Upper lobe of left lung (tissue), 6 donors: ENCODE measurements around the gene TTC28. TPM values are rescaled to one million over a fixed set of nuclear protein-coding genes. Genes with fewer than 3 reads are reported as not detected.

Experiments
- ATAC-seq, 2 donors: fragments of 200-7000 bp; cut with Tn5 transposase; one replicate each; pipeline ENCODE4 v1.9.1; 2022; ENCODE audit warnings: mild to moderate bottlenecking in 2 of 2, moderate library complexity in 2 of 2; ENCODE audit not compliant: low FRiP score in 2 of 2
- DNase-seq, 2 donors: peaks; one replicate each; pipeline ENCODE4 v3.0.0-alpha.2; 2019 to 2020
- H3K27ac ChIP-seq, 4 donors: fragments of 200-600 bp; sonication (generic); one replicate each; pipeline ENCODE4 v1.5.1; 2016 to 2019
- H3K27me3 ChIP-seq, 4 donors: fragments of 200-600 bp; sonication (generic); one replicate each; pipeline ENCODE4 v1.5.1; 2017 to 2019
- H3K36me3 ChIP-seq, 4 donors: fragments of 200-600 bp; sonication (generic); one replicate each; pipeline ENCODE4 v1.5.1; 2016 to 2019
- H3K4me1 ChIP-seq, 4 donors: fragments of 200-600 bp; sonication (generic); one replicate each; pipeline ENCODE4 v1.5.1; 2018 to 2019
- H3K4me3 ChIP-seq, 4 donors: fragments of 200-600 bp; sonication (generic); one replicate each; pipeline ENCODE4 v1.5.1; 2017 to 2019; ENCODE audit warnings: mild to moderate bottlenecking in 2 of 4, moderate library complexity in 1 of 4
- H3K9me3 ChIP-seq, 4 donors: fragments of 200-600 bp; sonication (generic); one replicate each; pipeline ENCODE4 v1.5.1; 2018 to 2019
- CTCF ChIP-seq, 6 experiments: fragments of 450-650 bp in 4 of 6; fragments of 200-600 bp in 2 of 6; sonication (generic) in 2 of 6; IDR thresholded peaks; one replicate each; pipeline ENCODE4 v1.5.1; 2016 to 2019; ENCODE audit warnings: antibody characterized with exemption in 6 of 6
- EP300 ChIP-seq, 4 donors: sonication (generic); formaldehyde crosslinking; IDR thresholded peaks; one replicate each; pipeline ENCODE4 v1.5.1; 2017; ENCODE audit warnings: antibody characterized with exemption in 4 of 4, control low read depth in 2 of 4
- POLR2A ChIP-seq, 4 donors: fragments of 450-650 bp; IDR thresholded peaks; one replicate each; pipeline ENCODE4 v1.5.1; 2016 to 2017; ENCODE audit warnings: antibody characterized with exemption in 4 of 4, mild to moderate bottlenecking in 2 of 4
- POLR2AphosphoS5 ChIP-seq, 2 donors: sonication (generic); formaldehyde crosslinking; IDR thresholded peaks; one replicate each; pipeline ENCODE4 v1.5.1; 2017; ENCODE audit warnings: antibody characterized with exemption in 2 of 2
- WGBS, 2 donors: methylation state at CpG; one replicate each; pipeline ENCODE4 v1.1.5; 2017 to 2018; 5-methylcytosine and 5-hydroxymethylcytosine counted together
- total RNA-seq, 6 donors: library from RNA; depleted of rRNA in 4 of 6; stranded (reverse); fragments of >200 nt in 4 of 6; gene quantifications; one replicate each; pipeline versions ENCODE4 v1.1.0 to v1.2.1, GENCODE V29; 2016 to 2021
- donor health status: DM: no; HTN: no; CAD: no; lungs with moderate emphysema.
- donor health status: DM: no; HTN: yes; CAD: no; lungs with severe emphysema.

TTC28 gene
- total RNA-seq, 6 donors from 2014 or later: 30.1 to 69.4 (median 41.4) TPM

- H3K4me3 ChIP-seq: no peak overlapping the region
- no peak overlapping the region for H3K27ac ChIP-seq
- DNase-seq: no peak
- H3K36me3 ChIP-seq: no peaks in the 10 kb centered on the region
- ATAC-seq: no peak
- peaks cover 4 to 15% (median 5%) of the 10 kb centered on the region in 4 donors for H3K4me1 ChIP-seq
- WGBS, 2 donors: 87% methylated on average over 2 of the region's 2 CpGs
- TF ChIP-seq POLR2AphosphoS5 (IDR thresholded peaks at IDR 0.05) (no peak), EP300 (IDR thresholded peaks at IDR 0.05) (no peak), CTCF (IDR thresholded peaks at IDR 0.05) (no peak)
- no peaks in the 10 kb centered on the region for H3K27me3 ChIP-seq
- no peaks in the 10 kb centered on the region for H3K9me3 ChIP-seq
Measured at GRCh38 chr22:28402060-28402459, 277.6 kb downstream of the TTC28 start.

GRCh38 chr22:28398981-28399380 is 280.7 kb downstream of the TTC28 start:
- DNase-seq (no peak), ATAC-seq (no peak)
- TF ChIP-seq POLR2A (IDR thresholded peaks at IDR 0.05): no peak
- no peak for TF ChIP-seq POLR2AphosphoS5 (IDR thresholded peaks at IDR 0.05)
- TF ChIP-seq EP300 (IDR thresholded peaks at IDR 0.05): no peak
- no peak for TF ChIP-seq CTCF (IDR thresholded peaks at IDR 0.05)
- H3K27ac ChIP-seq: no peak overlapping the region
- peaks cover 16 to 33% (median 19%) of the 10 kb centered on the region in 4 donors for H3K4me1 ChIP-seq
- H3K36me3 ChIP-seq: no peaks in the 10 kb centered on the region
- no peaks in the 10 kb centered on the region for H3K9me3 ChIP-seq
- 58 to 59% methylated on average over 1 of the region's 1 CpG for whole genome bisulfite sequencing, 2 donors
- no peak overlapping the region for H3K4me3 ChIP-seq
- no peaks in the 10 kb centered on the region for H3K27me3 ChIP-seq

DNA sequence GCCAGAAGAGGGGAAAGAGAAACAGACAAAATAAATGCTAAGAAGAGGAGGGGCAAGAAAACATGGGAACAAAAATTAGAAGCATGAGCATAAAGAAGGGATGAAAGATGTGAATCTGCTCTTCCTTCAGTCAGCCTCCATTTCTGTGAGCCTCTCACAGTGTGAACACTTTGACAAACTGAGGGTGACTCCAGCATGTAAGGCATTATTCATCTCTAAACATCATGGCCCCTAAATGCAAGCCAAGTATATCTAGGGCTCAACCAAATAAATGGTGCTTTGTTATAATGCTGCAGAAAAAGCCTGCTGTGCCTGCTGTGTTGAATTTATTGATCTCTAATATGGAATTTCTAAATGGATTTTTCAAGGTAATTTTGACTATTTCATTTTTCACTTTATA is 281.3 kb downstream of the TTC28 start:
- no peak for DNase-seq
- Histone ChIP-seq H3K4me1 (peaks cover 16 to 33% (median 19%) of the 10 kb centered on the region in 4 donors), H3K27ac (no peak overlapping the region), H3K27me3 (no peaks in the 10 kb centered on the region), H3K4me3 (no peak overlapping the region), H3K9me3 (no peaks in the 10 kb centered on the region), H3K36me3 (no peaks in the 10 kb centered on the region)
- TF ChIP-seq POLR2AphosphoS5 (IDR thresholded peaks at IDR 0.05) (no peak), POLR2A (IDR thresholded peaks at IDR 0.05) (no peak), CTCF (IDR thresholded peaks at IDR 0.05) (no peak), EP300 (IDR thresholded peaks at IDR 0.05) (no peak)
- no peak for ATAC-seq

- ATAC-seq: no peak
- no peak for DNase-seq
- Histone ChIP-seq H3K9me3 (no peaks in the 10 kb centered on the region), H3K27ac (peak overlapping the region in 1 of 4 donors; percentile 23), H3K27me3 (no peaks in the 10 kb centered on the region), H3K36me3 (no peaks in the 10 kb centered on the region), H3K4me3 (no peak overlapping the region), H3K4me1 (peaks cover 16 to 33% (median 19%) of the 10 kb centered on the region in 4 donors)
- TF ChIP-seq EP300 (IDR thresholded peaks at IDR 0.05): no peak
- TF ChIP-seq POLR2AphosphoS5 (IDR thresholded peaks at IDR 0.05): no peak
- TF ChIP-seq CTCF (IDR thresholded peaks at IDR 0.05): no peak
- TF ChIP-seq POLR2A (IDR thresholded peaks at IDR 0.05): no peak
- WGBS, 2 donors: 72 to 80% methylated on average over 4 of the region's 4 CpGs
Measured at GRCh38 chr22:28397306-28397705, 282.3 kb downstream of the TTC28 start.

- H3K4me3 ChIP-seq: no peak overlapping the region
- H3K36me3 ChIP-seq: no peaks in the 10 kb centered on the region
- WGBS, 2 donors: 11 to 17% methylated on average over 2 of the region's 2 CpGs
- no peaks in the 10 kb centered on the region for H3K27me3 ChIP-seq
- peak overlapping the region in 1 of 4 donors; percentile 23 for H3K27ac ChIP-seq
- ATAC-seq: peak in 1 of 2 donors; percentile 63
- no peaks in the 10 kb centered on the region for H3K9me3 ChIP-seq
- TF ChIP-seq CTCF (IDR thresholded peaks at IDR 0.05): no peak
- TF ChIP-seq EP300 (IDR thresholded peaks at IDR 0.05): peak in 1 of 4 donors; percentile 5
- TF ChIP-seq POLR2A (IDR thresholded peaks at IDR 0.05): no peak
- peak in 1 of 2 donors; percentile 44 for TF ChIP-seq POLR2AphosphoS5 (IDR thresholded peaks at IDR 0.05)
- no peak for DNase-seq
- H3K4me1 ChIP-seq: peaks cover 16 to 33% (median 19%) of the 10 kb centered on the region in 4 donors
Measured at GRCh38 chr22:28395920-28396753, 283.5 kb downstream of the TTC28 start.
